C4-2B (cell line): Measurements from ENCODE around the gene PIK3R3.

Source experiments
- CTCF ChIP-seq: fragments of 450-650 bp; conservative IDR thresholded peaks from 2 replicates; pipeline ENCODE4 v1.5.1; 2017; ENCODE audit warnings: mild to moderate bottlenecking
- ZFX ChIP-seq: fragments of 450-650 bp; IDR thresholded peaks from 2 replicates; pipeline ENCODE4 v1.6.1; 2017

GRCh38 chr1:46004492-46004891, 127.9 kb downstream of the PIK3R3 start:
- TF ChIP-seq CTCF (no peak), ZFX (no peak)
